ENCODE measurements around the gene ID2. TPM values are rescaled to one million over a fixed set of nuclear protein-coding genes. Genes with fewer than 3 reads are reported as not detected.
A peak's percentile ranks its signal among the peaks of the same experiment; 100 is the strongest.
"Not testable (repeated sequence)": the region's sequence is repeated elsewhere in the genome, so short reads cannot be mapped to it uniquely, and the experiment has no call there.

ID2 gene
- total RNA-seq, 2 donors from 2014 or later = 145 to 183 TPM

- intact Hi-C loops (cut with DNase I, micrococcal nuclease) = no loop called here
- peak; percentile 100 for ATAC-seq
- DNase-seq = peak; percentile 78 to 84
Observed at GRCh38 chr2:8709611-8710010, 27.8 kb downstream of the ID2 start.

DNA sequence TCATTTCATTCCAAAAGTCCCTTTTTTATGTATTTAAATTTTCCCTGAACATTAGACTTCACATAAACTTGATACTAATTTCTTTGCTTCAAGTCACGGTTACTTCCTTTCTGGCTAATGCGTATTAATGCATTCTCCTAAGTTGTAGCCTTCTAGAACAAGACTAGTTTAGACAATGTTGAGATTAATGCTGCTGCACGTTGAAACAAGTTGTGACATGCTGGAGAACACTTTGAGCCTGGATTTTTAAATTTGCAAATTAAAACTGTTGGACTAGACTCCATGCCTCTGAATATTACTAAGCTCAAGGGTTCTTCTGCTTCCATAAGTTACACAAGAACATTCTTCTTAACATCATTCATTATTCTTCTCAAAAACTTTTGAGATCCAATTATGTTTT is 29.1 kb downstream of the ID2 start:
- DNase-seq = no peak
- intact Hi-C loops (cut with DNase I, micrococcal nuclease) = no loop called here
- ATAC-seq = no peak

GRCh38 chr2:8714283-8714682 is 32.4 kb downstream of the ID2 start:
- ATAC-seq (no peak), DNase-seq (no peak)
- intact Hi-C loops (cut with DNase I, micrococcal nuclease) = no loop called here

DNA sequence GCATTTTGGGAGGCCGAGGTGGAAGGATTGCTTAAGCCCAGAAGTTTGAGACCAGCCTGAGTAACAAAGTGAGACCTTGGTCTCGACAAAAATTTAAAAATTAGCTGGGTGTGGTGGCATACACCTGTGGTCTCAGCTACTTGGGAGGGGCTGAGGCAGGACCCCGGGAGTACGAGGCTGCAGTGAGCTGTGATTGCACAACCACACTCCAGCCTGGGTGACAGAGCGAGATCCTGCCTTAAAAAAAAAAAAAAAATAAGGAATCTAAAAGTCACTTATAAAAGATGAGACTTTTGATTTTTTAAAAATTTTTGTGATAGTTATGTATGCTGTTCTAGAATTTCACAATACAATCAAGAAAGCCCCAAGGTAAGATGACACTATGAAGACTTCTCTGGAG is 33.1 kb downstream of the ID2 start:
- DNase-seq = no peak
- intact Hi-C loops (cut with DNase I, micrococcal nuclease) = no loop called here
- ATAC-seq = no peak

DNA sequence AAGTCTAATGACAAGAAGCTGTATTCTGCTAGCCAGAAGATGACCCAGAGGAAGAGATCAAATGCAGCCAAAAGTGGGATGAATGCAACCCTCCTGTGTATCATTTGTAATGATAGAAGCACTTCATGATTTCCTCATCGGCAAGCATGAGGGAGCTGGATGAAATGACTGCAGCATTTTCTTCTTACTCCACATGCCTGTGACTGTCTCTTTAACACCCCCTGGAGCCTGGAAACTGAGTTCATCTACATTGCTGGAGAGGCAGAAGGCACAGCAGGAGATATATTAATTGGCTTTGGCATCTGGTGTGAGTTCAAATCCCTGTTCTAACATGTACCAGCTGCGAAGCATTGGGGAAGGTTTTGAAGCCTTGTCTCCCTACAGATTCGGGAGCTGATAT is 37.7 kb downstream of the ID2 start:
- DNase-seq (no peak), ATAC-seq (no peak)
- intact Hi-C loops (cut with DNase I, micrococcal nuclease) = no loop called here

DNA sequence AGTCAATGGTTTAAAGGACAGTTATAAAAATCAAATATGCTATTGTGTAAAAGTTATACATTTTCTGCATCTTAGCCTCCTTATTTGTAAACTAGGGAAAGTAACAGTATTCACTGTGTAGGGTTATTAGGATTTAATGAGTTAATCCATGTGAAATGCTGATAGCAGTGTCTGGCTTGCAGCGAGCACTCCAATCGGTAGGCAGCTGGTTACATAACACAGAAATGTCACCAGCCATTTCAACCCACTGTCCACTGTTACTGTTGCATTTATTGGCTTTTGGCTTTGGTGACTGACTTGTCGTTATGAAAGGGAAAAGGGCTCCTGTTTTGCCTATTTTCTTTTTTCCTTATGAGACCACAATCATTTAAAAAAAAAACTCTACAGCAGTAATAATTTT is 38.9 kb downstream of the ID2 start:
- ATAC-seq (no peak), DNase-seq (no peak)
- intact Hi-C loops (cut with DNase I, micrococcal nuclease) = no loop called here

DNA sequence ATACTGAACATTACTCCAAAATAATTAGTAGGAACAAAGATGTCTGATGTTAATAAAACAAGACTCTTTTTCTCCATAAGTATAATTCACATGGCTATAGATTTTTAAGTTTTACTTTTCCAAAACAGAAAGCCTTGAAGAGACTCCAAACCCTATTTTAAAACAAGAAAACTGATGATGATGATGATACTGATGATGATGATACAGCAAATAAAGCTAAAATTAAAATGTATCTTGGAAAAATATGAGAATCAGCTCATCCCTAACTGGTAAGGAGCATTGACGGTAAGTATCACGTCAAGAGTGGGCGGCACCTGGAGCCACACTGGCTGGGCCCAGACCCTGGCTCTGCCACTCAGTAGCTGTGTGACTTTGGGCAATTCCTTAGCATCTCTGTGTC is 39.6 kb downstream of the ID2 start:
- DNase-seq (no peak), ATAC-seq (no peak)
- intact Hi-C loops (cut with DNase I, micrococcal nuclease) = no loop called here

GRCh38 chr2:8722986-8723385 is 41.1 kb downstream of the ID2 start:
- intact Hi-C loops (cut with DNase I, micrococcal nuclease) = no loop called here
- DNase-seq = no peak
- no peak for ATAC-seq

- intact Hi-C loops (cut with DNase I, micrococcal nuclease) = no loop called here
- ATAC-seq (no peak), DNase-seq (no peak)
Observed at GRCh38 chr2:8725838-8726237, 44.0 kb downstream of the ID2 start.

- intact Hi-C loops (cut with DNase I, micrococcal nuclease) = no loop called here
- ATAC-seq (no peak), DNase-seq (no peak)
Observed at GRCh38 chr2:8728305-8729015, 46.6 kb downstream of the ID2 start.

DNA sequence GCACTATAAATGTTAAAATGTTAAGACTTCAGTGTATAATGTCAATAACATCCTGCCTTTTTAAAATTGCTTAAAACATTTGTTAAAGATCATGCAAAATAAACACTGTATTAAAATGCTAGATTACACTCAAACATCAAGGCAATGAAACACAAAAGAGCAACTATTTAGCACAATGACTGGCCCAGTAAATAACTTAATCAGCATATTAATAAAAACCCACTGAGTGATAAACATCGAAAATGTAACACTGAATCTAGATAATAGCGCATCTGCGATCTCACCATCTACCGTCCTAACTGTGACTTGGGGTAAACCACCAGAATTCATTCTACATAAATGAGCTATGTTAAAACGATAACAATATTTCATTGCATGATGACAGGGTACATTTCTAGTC is 47.2 kb downstream of the ID2 start:
- ATAC-seq; intact Hi-C loops (cut with DNase I, micrococcal nuclease): not testable (repeated sequence)

GRCh38 chr2:8729939-8730338 is 48.1 kb downstream of the ID2 start:
- ATAC-seq (no peak), DNase-seq (no peak)
- intact Hi-C loops (cut with DNase I, micrococcal nuclease) = no loop called here

More for the DNA sequence above, 47.2 kb downstream of the ID2 start:
- not testable (repeated sequence) for DNase-seq

GRCh38 chr2:8732601-8733000 is 50.7 kb downstream of the ID2 start:
- intact Hi-C loops (cut with DNase I, micrococcal nuclease) = no loop called here
- no peak for ATAC-seq
- DNase-seq = no peak

Other genes with a start within 250 kb of the ID2 start
- gene KIDINS220, start 155.6 kb downstream of the ID2 start, total RNA-seq = 10 to 100 TPM; 46.5 to 48.0 TPM

All from left colon (tissue), 2 donors.